Measurements from ENCODE around the gene FIGNL1. TPM values are rescaled to one million over a fixed set of nuclear protein-coding genes. Genes with fewer than 3 reads are reported as not detected.

FIGNL1 gene
- total and polyA plus RNA-seq, 10 of the 15 experiments (the other 5 are each of a cell fraction or from before 2014, with no cell fraction given) = 11.5 to 37.4 (median 29.0) TPM

DNA sequence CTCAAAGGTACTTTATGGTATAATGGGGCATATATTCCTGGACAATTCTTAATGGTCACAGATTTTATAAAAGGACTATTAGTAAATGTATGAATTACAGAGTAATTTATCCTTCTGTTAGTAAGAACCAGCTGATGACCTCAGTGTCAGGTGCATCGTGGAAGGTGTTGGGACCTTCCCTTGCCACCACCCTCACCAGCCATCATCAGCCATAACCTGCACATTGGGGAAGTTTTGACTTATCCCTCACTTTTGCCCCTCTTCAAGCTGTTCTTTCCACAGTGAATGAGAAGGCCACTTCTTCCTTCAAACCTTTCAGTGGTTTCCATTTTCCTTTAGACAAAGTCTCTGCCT is 52.2 kb downstream of the FIGNL1 start:
- CTCF ChIA-PET = interaction anchor here (1.0 to 3.4 kb wide), 4 partner anchors 15 to 65 kb away, joined by 3 to 17 read pairs (median 4); no protein-coding TSS in a partner anchor
- H3K27ac ChIP-seq (ENCODE audit: control insufficient read depth, insufficient read depth) = no peak overlapping the region; the same call in 1 of the 2 replicates
- no peak for FAIRE-seq

More for the DNA sequence above, 52.2 kb downstream of the FIGNL1 start:
- intact Hi-C loops (cut with micrococcal nuclease; ENCODE audit: unreplicated experiment) (no loop called here), in situ Hi-C loops (cut with MboI) (no loop called here)
- H2AFZ ChIP-seq (ENCODE audit: control insufficient read depth, low read depth, low read length) = no peak overlapping the region
- RAD21 ChIA-PET (ENCODE audit: unreplicated experiment) = no interaction called here
- POLR2A ChIA-PET = interaction anchor here (0.6 to 1.2 kb wide), 2 partner anchors 10 to 46 kb away, joined by 3 read pairs; no protein-coding TSS in a partner anchor
- no peak overlapping the region for H3K9ac ChIP-seq (ENCODE audit: control insufficient read depth, insufficient read depth, low read length)
- SMC1A ChIA-PET (ENCODE audit: uncharacterized antibody, unreplicated experiment) = interaction anchor here (0.9 to 3.0 kb wide), 8 partner anchors 10 to 198 kb away, joined by 3 to 13 read pairs (median 3); no protein-coding TSS in a partner anchor
- no peaks in the 10 kb centered on the region for H4K20me1 ChIP-seq (ENCODE audit: control insufficient read depth, insufficient read depth)
- TF ChIP-seq, protein P1, sequence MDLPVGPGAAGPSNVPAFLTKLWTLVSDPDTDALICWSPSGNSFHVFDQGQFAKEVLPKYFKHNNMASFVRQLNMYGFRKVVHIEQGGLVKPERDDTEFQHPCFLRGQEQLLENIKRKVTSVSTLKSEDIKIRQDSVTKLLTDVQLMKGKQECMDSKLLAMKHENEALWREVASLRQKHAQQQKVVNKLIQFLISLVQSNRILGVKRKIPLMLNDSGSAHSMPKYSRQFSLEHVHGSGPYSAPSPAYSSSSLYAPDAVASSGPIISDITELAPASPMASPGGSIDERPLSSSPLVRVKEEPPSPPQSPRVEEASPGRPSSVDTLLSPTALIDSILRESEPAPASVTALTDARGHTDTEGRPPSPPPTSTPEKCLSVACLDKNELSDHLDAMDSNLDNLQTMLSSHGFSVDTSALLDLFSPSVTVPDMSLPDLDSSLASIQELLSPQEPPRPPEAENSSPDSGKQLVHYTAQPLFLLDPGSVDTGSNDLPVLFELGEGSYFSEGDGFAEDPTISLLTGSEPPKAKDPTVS (IDR thresholded peaks at IDR 0.05; ENCODE audit: low read depth, low read length) = no peak
- TF ChIP-seq CREM (IDR thresholded peaks at IDR 0.05; ENCODE audit: low read depth) (no peak), MEF2B (IDR thresholded peaks at IDR 0.05; ENCODE audit: partially characterized antibody, poor library complexity, severe bottlenecking) (no peak), MEF2A (IDR thresholded peaks at IDR 0.05; ENCODE audit: insufficient read depth, low read depth, low read length) (no peak), POLR2AphosphoS5 (IDR thresholded peaks at IDR 0.05; ENCODE audit: low read length) (no peak)
- TF ChIP-seq, protein P2, sequence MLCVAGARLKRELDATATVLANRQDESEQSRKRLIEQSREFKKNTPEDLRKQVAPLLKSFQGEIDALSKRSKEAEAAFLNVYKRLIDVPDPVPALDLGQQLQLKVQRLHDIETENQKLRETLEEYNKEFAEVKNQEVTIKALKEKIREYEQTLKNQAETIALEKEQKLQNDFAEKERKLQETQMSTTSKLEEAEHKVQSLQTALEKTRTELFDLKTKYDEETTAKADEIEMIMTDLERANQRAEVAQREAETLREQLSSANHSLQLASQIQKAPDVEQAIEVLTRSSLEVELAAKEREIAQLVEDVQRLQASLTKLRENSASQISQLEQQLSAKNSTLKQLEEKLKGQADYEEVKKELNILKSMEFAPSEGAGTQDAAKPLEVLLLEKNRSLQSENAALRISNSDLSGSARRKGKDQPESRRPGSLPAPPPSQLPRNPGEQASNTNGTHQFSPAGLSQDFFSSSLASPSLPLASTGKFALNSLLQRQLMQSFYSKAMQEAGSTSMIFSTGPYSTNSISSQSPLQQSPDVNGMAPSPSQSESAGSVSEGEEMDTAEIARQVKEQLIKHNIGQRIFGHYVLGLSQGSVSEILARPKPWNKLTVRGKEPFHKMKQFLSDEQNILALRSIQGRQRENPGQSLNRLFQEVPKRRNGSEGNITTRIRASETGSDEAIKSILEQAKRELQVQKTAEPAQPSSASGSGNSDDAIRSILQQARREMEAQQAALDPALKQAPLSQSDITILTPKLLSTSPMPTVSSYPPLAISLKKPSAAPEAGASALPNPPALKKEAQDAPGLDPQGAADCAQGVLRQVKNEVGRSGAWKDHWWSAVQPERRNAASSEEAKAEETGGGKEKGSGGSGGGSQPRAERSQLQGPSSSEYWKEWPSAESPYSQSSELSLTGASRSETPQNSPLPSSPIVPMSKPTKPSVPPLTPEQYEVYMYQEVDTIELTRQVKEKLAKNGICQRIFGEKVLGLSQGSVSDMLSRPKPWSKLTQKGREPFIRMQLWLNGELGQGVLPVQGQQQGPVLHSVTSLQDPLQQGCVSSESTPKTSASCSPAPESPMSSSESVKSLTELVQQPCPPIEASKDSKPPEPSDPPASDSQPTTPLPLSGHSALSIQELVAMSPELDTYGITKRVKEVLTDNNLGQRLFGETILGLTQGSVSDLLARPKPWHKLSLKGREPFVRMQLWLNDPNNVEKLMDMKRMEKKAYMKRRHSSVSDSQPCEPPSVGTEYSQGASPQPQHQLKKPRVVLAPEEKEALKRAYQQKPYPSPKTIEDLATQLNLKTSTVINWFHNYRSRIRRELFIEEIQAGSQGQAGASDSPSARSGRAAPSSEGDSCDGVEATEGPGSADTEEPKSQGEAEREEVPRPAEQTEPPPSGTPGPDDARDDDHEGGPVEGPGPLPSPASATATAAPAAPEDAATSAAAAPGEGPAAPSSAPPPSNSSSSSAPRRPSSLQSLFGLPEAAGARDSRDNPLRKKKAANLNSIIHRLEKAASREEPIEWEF (IDR thresholded peaks at IDR 0.05; ENCODE audit: insufficient replicate concordance, low read depth, low read length) = no peak
- no TSS peak for BruUV-seq (replicated peaks)
- H3K9me3 ChIP-seq (replicated peaks; ENCODE audit: control insufficient read depth, insufficient read depth, low read length) = no peaks in the 10 kb centered on the region; the same call in 2 of the 3 replicates
- DNase-seq (ENCODE audit: low read depth, low spot score) = no peak
- H3K27me3 ChIP-seq (replicated peaks in 1 of 2; ENCODE audit: control insufficient read depth in 2 of 2, insufficient read depth in 2 of 2, low read length in 1 of 2) = no peaks in the 10 kb centered on the region
- no peak overlapping the region for H3K4me3 ChIP-seq
- 6% methylated on average over 1 of the region's 1 CpG for WGBS (ENCODE audit: insufficient coverage, insufficient replicate concordance, low lambda C conversion rate, missing lambda C conversion rate)
- ATAC-seq = peak; percentile 13; the same call in 2 of the 3 replicates
- H3K4me2 ChIP-seq (ENCODE audit: control insufficient read depth, insufficient read depth) = 0 out of 2 replicates have a peak overlapping the region, but pooled peaks have one; percentile 23
- H3K4me1 ChIP-seq (ENCODE audit: control insufficient read depth, insufficient read depth, low read length) = peaks cover 37% of the 10 kb centered on the region
- H3K36me3 ChIP-seq (ENCODE audit: control insufficient read depth in 2 of 2, insufficient read depth in 2 of 2, low read length in 1 of 2) = peaks cover 13 to 25% of the 10 kb centered on the region in 2 experiments; a peak in 3 of 4 replicates
- H3K79me2 ChIP-seq (ENCODE audit: control insufficient read depth, insufficient read depth, low read length) = no peaks in the 10 kb centered on the region; the same call in 1 of the 2 replicates
